HG03066 (cell line): Measurements from ENCODE around the gene MRPL39.
"Not testable (repeated sequence)": the region's sequence is repeated elsewhere in the genome, so short reads cannot be mapped to it uniquely, and the experiment has no call there.

ENCODE experiments used
- ATAC-seq: cut with Tn5 transposase; IDR thresholded peaks from one replicate; pipeline ENCODE4 v1.9.1; 2021; ENCODE audit warnings: low read depth; ENCODE audit not compliant: unreplicated experiment

Gene MRPL39

DNA sequence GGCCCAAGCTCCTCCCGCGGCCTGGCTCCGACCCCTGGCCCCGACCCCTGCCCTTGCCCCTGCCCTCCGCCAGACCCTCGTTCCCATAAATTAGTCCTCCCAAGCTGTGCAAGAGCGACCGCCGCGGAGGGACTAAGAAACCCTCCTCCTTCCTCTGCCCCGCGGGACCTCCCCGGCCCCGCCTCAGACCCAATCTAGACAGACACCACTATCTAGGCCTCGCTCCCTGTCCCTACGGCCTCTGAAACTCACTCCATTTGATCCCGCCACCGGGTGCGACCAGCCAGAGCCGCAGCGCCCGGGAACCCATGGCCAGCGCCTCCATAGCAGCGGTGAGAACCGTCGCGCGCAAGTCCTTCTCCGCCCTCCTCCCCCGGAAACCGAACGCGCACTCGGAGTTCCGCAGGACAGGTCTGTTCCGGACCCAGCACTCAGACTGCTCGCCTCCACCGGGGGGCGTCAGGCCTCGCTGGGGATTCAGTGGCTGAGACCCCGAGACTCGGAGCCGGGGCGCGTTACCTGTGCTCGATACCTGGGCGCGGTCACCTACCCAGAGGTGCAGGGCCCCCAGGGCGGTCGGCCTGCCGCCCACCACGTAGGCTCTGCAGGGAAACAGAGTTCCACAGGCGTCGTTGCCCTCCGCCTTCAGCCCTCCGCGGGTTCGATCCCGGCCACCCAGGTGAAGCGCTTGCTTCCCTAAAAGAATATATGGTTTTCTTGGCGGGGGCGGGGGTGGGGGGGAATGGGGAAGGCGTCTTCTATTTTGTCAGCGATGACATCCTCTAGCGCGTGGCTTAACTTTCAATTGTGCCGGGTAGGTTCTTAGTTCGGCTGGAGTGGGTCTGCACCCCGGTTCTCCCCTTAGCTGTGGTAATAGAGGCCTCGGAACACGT is at the start of gene MRPL39:
TSS of gene MRPL39 (minus strand) at position 331 of the 893 bp plus-strand sequence. CDS start at position 325, 6 bp downstream.
- ATAC-seq = peak; percentile 94

DNA sequence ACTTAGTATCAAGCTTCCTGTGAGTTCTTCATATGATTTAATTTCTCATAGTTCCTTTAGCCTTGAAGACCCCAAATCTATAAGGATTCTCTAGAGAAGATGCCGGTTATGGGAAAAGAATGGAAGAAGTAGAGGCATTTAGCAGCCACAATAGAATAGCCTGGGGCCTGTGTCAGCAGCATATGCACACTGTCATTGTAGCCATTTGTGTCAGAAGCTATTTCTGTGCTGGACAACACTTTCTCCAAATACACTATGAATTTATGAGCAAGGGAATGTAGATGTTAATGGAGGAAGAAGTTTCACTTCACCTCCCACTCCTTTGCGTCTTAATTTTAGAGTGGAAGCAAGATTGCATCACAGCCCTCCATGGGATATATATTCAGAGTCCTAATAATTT is 49.1 kb upstream of the MRPL39 start:
- ATAC-seq = no peak

DNA sequence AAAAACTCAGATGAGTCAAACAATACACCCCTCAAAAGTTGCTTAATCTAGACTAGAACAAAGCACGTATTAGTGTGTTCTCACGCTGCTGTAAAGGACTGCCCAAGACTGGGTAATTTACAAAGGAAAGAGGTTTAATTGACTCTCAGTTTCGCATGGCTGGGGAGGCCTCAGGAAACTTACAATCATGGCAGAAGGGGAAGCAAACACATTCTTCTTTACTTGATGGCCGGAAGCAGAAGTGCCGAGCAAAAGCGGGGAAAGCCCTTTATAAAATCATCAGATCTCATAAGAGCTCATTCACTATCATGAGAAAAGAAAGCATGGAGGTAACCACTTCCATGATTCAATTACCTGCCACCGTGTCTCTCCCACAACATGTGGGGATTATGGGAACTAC is 41.9 kb upstream of the MRPL39 start:
- no peak for ATAC-seq

DNA sequence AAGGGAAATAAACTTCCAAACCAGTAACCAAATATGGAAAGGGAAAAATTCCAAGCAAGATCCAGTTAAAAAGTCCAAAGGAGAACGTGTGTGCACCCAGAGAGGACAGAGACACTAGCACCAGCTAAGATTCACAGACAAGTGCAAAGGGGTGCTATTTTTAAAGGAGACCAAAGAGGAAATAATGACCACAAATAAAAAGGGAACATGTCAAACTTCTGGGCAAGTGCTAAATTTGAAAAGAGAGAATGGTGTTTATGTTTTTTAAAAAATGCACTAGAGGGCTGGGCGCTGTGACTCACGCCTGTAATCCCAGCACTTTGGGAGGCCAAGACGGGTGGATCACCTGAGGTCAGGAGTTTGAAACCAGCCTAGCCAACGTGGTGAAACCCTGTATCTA is 40.4 kb upstream of the MRPL39 start:
- ATAC-seq = no peak

DNA sequence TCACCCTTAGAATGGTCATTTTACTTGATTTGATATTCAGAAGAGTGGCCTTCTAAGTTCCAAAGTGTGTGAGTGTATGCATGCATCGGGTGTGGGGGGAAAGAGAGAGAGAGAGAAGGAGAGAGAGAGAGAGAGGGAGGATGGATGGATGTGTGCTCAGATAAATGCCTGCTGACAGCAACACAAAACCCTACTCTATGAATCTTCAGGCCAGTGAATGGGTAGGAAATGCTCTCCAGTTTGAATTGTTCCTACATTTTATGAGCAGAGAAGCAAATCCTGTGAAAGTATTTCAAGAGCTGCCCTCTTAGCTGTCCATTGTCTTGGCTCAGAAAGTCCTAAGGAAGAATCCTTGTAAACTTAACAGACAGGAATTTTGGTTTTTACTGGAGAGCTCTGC is 39.2 kb upstream of the MRPL39 start:
- no peak for ATAC-seq

DNA sequence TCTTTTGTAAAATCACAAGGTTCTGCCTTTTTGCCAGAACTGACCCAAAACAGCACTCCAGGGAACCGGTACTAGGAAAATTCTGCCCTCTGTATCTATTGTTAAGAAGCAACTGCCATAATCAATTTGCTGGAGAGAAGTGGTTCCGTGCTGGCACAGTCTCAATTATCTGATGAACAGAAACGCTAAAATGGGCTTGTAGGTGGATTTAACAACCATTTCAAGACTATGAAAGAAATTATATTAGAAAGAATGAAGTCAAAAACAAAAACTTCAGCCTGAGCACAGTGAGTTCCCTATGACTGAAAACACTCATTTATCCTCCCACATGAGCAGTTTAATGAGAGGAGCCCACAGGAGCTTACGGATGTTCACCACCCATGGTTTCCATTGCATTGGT is 36.2 kb upstream of the MRPL39 start:
- ATAC-seq = no peak

DNA sequence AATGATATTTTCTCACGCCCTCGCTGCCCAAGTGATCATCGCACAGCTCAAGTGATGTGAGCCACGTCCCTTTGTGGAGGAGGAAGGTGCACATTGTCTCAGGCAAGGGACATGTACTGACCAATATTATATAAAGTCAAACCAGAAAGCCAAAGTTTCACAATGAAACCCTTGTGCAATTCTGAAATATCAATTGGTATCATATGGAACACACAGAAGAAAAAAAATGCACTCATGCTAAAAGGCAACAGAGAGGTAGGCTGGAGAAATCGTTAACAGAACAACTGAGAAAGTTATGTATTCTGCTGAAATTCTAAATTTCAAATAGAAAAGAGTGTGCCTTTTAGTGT is 33.6 kb upstream of the MRPL39 start:
- no peak for ATAC-seq

DNA sequence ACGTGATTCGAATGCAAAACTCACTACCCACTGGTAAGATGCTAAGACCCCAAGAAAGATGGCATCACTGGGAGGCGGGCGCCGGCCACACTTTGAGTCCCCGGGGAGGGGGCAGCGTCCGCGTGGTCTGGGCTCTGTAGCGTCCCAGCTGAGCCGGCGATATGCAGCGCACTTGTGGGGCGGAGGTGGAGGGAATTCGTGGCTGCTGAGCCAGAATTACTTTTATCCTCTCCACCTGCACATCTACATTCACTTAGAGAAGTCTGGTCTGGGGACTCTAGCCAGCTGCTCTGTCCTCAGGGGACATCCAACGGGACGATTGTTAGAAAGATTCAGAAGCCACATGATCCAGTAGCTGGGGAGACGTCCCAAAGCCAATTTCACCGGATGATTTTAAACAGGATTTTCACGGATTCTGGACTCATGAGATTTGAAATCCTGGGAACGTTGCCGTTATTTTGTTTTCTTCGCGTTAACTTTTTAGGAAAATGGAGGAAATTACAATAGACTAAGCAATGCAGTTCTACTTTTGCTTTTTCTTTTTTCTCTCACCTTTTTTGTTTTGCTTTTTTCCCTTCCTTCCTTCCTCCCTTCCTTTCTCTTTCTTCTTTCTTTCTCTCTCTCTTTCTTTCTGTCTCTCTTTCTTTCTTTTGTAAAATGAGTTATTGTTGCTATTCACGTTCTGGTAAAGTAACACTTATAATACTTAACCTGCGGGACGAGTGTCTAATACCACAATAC is 33.1 kb upstream of the MRPL39 start:
- peak; percentile 27 for ATAC-seq

DNA sequence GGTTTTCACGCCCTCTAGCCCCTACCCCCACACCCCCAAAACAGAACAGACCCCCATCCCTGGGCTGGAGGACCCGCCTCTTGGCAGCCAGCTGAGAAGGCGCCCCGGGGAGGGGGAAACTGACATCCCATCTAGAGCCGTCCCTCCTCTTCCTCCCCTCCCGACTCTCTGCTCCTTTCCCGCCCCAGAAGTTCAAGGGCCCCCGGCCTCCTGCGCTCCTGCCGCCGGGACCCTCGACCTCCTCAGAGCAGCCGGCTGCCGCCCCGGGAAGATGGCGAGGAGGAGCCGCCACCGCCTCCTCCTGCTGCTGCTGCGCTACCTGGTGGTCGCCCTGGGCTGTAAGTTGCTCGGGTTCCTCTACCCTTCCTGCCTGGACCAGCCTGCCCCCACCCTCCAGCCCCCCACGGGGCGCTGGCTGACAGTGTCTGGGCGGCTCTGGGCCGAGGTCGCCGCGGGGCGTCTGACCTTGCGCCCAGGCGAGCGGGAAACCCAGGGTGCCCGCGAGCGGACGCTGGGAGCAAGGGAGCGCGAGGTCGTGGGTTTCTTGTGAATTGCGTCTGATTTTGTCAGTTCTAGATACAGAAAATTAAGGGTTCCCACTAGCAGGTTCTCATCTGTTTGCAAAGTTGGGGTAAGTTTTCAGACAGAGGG is 32.4 kb upstream of the MRPL39 start:
- ATAC-seq = peak; percentile 67

DNA sequence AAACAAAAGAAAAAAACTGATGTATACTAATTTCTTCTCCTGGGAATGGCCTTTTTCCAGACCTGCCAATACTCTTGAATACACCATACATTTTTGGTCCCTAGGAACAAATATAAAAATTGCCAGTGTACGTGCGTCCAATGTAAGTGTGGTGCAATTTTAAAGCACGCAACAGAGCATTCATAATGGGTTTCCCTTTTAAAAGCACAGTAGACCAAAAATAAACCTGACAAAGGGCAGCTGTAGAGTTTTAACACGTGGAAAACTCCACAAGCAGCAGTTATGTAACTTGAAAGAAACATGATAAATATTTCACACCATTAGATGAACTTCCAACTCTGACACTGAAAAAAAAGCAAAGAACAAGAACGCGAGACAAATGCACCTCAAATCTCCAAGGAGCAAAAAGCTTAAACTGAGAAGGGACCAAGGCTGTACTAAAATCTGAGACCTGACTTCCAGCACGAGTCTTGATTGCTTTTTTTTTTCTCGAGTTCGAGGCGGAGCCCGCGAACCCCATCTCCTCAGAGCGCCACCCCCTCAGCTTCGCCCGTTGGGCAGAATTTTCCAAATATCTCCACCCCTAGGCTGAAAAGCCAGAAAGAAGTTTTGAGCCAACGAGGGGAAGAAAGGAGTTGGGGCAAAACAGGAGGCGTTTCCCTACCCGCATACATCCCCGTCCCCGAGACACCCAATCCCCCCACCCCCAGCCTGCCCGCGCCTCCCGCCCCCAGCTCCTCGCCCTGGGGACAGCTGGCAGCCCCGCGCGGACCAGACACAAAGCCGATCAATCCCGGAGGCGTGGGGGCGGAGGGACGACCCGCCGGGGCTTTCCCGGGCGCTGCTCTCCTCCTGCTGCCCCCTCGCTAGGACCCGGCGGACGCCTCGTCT is 31.6 kb upstream of the MRPL39 start, which contains the start of gene JAM2:
TSS of gene JAM2 (plus strand) at position 599 of the 891 bp plus-strand sequence. CDS start 564 bp downstream, outside the sequence.
- ATAC-seq = peak; percentile 50

DNA sequence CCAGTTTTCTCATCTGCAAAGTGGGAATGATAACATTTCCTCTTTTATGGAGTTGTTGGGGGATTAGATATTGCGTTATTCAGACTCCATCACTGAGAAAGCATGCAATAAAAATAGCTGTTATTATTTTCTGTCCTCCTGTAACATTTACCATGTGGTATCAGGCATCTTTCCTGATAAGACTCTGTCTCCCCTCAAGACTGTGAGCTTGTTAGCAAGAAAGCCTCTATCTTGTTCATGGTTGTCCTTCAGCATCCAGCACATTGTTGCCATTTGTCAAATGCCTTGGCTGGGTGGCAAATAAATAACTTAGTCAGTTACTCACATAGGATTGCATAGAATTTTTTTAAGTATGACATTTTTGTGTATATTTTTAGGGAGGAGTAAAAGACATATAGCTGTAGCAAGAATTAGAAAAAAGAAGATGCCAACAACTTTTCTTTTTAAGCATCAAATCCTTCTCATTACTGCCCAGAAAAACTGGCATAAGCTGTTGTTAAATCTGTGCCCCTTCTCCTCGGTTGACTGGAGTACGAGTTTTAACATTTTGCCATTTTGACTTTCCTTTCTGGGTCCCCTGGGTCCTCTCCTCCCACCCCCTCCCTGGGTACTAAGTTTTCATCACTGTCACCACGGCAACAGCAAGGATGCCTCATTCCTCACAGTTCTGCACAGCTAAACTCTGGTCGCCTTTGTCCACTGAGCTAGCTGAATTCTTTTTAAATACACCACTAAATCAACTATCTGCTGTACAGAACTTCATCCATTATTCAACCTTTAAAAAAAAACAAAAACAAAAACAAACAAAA is 30.8 kb upstream of the MRPL39 start:
- no peak for ATAC-seq

DNA sequence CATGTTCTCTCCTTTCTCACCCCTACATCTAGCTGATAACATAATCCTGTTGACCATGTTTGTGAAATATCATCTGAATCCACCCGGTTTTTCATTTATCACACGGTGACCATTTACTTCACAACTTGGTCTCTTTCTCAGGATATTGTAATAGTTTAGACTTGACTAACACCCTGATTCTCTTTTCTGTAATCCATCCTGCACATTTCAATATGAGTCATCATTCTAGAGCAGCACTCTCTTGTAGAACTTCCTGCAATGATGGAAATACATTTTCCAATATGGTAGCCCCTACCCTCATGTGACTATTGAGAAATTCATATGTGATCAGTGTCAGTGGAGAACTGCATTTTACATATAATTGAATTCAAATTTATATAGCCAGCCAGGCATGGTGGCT is 29.4 kb upstream of the MRPL39 start:
- ATAC-seq = no peak

DNA sequence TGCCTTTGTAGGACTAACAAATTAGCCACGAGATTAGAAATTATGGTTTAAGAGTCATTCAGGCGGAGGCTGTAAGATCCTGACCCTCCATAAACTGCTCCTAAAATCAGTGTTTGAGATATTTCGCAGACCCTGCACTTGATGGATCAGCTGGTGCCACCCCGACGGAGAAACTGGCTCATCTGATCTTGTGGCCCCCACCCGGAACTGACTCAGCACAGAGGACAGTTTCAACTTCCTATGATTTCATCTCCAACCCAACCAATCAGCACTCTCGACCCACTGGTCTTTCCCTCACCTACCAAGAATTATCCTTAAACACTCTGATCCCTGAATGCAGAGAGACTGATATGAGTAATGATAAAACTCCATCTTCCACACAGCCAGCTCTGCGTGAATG is 28.0 kb upstream of the MRPL39 start:
- ATAC-seq = no peak

DNA sequence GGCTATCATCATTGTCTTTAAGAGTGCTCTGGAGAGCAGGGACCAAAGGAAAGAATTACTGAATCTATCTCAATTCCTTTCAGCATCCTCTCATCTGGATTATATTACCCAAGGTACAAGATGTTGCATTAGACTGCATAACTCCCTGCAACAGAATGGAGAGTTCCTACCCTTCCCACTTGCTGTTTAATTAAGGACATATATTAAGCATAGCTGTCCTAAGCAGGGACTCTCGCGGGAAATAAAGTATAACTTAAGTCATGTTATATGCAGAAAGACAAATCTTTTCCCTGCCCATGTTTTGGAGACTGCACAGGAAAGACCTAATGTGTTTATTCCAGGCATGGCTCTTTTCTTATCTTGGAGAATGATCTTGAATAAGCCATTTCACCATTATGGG is 25.0 kb upstream of the MRPL39 start:
- no peak for ATAC-seq

DNA sequence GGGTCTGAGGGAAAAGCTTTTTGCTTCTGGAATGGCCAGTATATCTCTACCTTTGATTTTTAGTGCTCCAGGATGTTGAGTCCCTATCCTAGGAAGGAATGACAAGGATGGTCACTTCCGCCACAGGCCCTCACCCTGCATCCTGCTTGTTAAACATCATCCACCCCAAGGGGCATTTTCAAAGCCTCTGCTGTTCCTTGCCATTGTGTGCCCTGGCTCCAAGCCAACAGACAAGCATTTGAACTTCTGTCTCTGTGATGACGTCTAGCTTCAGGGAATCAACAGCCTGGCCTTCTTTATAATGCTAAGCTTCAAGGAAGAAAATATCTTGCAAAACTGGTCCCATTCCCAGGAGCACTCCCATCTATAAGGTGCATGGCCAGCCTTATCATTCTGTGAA is 19.5 kb upstream of the MRPL39 start:
- ATAC-seq = no peak

DNA sequence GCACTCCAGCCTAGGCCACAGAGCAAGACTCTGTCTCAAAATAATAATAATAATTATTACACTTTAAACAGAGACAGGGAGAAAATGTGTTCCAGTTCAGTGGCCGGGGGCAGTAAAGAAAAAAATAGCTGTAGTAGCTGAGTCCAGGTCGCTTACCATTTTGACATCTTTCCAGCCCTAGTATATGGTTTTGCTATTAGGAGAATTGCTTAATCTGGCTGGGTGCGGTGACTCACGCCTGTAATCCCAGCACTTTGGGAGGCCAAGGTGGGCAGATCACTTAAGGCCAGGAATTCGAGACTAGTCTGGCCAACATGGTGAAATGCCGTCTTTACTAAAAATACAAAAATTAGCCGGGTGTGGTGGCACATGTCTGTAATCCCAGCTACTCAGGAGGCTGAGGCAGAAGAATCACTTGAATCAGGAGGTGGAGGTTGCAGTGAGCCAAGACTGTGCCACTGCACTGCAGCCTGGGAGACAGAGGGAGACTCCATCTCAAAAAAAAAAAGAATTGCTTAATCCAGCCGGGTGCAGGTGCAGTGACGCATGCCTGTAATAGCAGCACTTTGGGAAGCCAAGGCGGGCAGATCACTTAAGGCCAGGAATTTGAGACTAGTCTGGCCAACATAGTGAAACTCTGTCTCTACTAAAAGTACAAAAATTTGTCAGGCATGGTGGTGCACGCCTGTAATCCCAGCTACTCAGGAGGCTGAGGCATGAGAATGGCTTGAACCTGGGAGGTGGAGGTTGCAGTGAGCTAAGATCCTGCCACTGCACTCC is 18.7 kb upstream of the MRPL39 start:
- ATAC-seq = not testable (repeated sequence)

DNA sequence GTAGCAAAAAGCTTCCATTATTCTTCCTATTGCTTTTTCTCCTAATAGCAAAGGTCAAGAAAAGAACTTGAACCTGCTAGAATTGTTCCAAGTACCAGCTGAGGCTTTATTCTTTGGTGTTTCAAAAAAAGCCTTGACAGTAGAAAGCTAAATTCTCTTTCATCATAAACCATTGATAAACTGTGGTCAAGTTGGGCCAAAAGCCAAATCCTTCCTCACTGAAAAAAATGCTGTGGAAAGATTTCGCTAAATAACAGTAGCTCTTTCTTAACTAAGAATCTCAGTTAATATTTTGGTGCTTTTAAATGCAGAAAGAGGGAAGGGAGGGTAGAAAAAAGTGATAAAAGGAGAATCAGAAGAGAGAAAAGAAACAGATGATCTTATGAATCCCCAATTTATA is 17.8 kb upstream of the MRPL39 start:
- no peak for ATAC-seq

DNA sequence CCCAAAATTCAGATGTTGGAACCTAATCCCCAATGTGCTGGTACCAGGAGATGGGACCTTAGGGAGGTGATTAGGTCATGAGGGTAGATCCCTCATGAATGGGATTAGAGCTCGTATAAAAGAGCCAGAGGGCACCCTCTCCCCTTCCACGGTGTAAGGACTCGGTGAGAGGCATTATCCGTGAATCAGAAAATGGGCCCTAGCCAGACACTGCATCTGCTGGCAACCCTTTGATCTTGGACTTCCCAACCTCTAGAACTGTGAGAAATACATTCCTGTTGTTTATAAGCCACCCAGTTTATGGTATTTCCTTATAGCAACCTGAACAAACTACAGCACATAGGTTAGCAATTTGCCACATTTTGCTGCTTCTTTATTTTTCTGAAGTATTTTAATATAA is 17.2 kb upstream of the MRPL39 start:
- ATAC-seq = no peak

DNA sequence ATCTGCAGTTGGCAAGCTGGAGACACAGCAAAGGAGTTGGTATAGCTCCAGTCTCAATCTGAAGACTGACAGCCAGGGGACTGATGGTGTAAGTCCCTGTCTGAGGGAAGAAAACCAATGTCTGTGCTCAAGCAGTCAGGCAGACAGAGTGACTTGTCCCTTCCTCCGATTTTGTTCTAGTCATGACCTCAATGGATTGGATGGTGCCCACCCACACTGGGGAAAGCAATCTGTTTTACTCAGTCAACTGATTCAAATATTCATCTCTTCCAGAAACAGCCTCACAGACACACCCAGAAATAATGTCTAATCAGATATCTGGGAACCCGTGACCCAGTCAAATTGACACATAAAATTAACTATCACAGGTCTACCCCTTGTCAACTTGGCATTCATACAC is 11.9 kb upstream of the MRPL39 start:
- no peak for ATAC-seq
